ENCODE measurements around the gene EZH1.
A peak's percentile ranks its signal among the peaks of the same experiment; 100 is the strongest.

The EZH1 gene

DNA sequence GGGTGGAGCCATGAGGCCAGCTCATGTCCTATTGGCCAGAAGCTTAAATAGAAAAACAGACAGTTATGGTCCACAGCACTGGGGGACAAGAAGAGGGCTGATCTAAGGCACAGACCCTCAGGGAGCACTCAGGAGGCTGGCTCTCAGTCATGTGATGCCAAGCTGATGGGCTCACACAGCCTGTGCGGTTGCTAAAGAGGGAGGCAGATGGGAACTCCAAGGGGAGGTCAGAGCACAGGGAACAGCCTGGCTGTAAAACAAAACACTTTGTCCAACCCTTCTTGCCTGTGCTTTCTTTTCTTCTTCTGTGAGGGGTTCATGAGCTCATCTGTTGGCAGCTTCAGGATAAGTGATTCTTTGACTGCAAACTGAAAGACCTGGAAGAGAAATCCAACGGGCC is 35.3 kb downstream of the EZH1 start:
- peak in 5 of 14 donors; percentile 22 to 76 (median 39) for DNase-seq

DNA sequence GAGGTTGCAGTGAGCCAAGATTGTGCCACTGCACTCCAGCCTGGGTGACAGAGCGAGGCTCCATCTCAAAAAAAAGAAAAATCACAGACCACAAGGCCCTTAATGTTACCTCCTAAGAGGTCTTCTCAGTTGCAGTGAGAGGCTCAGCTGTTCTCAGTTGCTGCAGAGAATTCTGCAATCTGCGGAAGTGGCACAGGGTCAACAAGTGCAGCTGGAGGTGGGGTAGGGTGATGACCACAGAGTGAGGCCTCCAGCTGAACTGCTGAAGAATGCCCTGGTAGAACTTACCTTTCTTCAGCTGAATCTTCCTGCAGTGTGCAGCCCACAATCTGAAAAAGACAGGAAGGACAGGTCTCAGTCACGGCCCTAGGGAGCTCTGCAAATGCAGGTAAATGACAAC is 36.3 kb downstream of the EZH1 start:
- DNase-seq: no peak

- no peak for DNase-seq
These were observed 38.1 kb downstream of the EZH1 start for GRCh38 chr17:42706732-42707131.

DNA sequence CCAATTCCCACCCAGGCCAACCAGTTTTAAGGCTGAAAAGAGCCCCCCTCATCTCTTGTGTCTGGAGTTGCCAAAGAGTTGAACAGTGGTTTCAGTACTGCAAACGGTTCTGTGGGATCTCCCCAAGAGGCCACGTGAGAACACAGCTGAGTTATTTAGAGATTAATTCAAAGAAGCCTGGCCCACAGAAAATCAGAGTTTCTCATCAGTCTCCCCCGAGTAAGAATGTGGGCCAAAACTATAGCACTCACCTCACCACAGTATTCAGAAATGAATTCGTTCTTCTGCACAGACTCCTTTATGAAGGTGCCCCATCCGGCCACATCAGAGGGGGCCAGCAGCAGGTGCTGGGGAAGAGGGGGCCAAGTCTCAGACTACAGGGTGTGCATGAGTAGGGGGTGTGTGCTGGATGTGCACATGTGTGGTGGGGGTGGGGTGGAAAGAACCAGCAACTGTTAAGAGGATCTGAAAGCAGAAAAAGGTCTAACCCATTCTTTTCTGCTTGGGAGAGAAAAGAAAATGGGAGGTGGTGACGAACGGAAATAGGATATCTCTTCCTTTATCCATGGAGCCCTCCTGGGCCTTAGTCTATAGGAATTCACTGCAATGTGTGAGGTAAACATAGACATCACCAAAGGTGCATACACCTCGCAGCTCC is 39.9 kb downstream of the EZH1 start:
- no peak for DNase-seq

DNA sequence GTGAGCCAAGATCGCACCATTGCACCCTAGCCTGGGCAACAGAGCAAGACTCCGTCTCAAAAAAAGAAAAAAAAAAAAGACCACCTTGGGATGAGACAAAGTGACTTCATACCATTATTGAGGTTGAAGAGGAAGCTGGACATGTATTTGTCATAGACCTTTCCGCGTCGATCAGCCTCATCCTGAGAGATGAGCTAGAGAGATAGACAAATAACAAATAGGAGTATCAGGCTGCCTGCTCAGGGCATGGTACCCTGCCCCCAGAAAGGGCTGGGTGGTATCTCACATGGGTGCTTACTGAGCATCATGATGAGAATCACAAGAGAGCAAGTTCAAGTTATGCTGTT is 40.4 kb downstream of the EZH1 start:
- DNase-seq: no peak

GRCh38 chr17:42702446-42702845 is 42.4 kb downstream of the EZH1 start:
- no peak for DNase-seq

DNA sequence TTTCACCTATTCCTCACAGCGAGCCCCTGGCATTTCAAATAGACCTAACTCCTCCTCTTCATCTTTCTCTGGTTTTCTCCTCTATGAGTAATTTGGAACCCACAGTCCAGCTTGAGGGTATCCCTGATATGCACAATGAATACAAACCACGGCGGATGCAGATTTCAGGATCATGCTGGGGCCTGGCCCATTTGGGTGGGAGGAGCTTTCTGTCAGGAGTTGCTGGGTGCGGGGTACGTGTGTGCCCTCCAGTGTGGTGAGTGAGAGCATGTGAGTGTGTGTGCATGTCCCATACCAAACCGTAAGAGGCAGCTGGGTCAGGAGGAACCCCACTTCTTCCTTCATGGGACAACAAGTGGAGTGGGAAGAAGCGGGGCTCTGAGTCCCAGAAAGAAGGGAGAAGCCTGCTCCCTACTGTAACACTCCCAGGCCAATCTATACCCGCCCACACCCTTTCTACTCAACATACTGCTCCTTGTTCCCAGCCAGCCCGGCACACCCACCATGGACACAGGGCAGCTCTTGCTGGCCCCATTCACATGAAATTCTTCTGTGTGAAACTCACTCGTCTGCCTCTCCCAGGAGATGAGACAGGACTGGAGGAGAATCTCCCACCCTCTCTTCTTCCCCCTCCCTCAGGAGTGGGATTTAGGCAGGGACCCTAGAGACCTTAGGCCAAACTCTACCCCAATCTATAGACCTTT is 44.1 kb downstream of the EZH1 start:
- no peak for DNase-seq

DNA sequence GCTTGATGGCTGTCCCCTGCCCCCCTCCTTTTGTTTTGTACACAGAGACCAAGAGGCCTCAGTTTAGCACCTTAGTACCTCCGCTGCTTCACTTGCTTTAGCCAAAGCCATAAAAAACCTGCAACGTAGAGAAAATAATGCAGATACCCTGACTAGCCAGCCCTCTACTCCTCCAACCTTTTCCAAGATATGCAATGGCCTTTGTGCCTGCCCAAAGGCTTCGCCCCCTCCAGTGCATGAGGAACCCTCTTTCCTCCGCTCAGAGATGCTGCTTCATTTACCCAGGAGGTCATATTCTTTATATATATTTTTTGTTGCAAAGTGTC is 45.5 kb downstream of the EZH1 start:
- no peak for DNase-seq

DNA sequence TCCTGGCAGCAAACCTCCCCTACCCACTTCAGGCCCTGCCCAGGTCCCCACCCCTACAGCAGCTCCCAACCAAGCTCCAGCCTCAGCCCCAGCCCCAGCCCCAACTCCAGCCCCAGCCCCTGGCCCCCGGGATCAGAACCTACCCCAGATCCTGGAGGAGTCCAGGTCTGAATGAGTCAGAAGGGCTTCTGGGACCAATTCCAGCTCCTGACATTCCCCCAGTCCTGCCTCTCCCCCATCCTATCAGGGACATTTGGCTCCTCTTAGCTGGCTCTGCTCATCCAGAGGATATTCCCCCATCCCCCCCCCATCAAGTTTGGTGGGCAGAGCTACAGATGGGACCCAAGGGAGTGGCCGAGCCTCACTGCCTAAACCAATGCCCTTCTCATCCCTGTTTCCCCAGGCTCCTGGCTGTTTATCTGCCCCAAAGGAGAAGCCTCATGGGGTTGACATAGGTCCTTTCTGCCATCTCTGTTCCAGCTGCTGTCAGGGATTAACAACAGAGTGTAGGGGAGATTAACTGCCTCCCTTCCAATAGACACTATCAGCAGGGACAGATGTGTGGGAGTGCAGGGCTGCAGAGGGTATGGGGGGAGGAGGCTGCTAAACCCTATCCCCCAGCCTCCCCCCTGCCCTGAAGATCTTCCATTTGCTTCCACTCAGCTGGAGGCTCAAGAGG is 46.0 kb downstream of the EZH1 start:
- DNase-seq: peak in 1 of 14 donors; percentile 55

DNA sequence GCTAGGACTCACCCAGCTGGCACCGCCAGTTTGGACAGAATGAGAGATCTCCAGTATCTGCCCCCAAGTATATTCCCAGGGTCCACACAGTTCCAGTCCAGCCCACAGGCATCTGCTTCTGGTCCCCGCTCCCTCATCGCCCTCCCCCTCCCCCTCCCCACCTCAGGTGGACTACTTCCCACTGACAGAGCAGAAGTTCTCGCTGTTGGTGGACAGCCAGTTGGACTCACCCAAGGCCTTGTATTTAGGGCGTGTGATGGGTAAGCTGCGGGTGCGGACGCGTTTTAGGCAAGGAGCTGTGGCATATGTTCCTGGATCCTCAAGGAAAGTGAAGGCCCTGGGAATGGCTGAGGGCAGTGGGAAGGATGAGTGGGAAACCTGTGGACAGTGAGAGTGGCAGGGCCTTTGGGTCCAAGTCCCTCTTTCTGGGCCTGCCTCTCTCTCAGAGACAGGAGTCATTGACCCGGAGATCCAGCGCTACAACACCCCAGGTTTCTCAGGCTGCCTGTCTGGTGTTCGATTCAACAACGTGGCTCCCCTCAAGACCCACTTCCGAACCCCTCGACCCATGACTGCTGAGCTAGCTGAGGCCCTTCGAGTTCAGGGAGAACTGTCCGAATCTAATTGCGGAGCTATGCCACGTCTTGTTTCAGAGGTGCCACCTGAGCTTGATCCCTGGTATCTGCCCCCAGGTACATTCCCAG is 47.6 kb downstream of the EZH1 start:
- no peak for DNase-seq

- no peak for DNase-seq
These were observed 49.3 kb downstream of the EZH1 start for GRCh38 chr17:42695500-42695899.

GRCh38 chr17:42694524-42694923 is 50.3 kb downstream of the EZH1 start:
- no peak for DNase-seq

GRCh38 chr17:42692489-42692888 is 52.4 kb downstream of the EZH1 start:
- DNase-seq: no peak

- no peak for DNase-seq
These were observed 53.8 kb downstream of the EZH1 start for GRCh38 chr17:42691021-42691545.

- no peak for DNase-seq
These were observed 54.2 kb downstream of the EZH1 start for GRCh38 chr17:42690596-42690995.

DNA sequence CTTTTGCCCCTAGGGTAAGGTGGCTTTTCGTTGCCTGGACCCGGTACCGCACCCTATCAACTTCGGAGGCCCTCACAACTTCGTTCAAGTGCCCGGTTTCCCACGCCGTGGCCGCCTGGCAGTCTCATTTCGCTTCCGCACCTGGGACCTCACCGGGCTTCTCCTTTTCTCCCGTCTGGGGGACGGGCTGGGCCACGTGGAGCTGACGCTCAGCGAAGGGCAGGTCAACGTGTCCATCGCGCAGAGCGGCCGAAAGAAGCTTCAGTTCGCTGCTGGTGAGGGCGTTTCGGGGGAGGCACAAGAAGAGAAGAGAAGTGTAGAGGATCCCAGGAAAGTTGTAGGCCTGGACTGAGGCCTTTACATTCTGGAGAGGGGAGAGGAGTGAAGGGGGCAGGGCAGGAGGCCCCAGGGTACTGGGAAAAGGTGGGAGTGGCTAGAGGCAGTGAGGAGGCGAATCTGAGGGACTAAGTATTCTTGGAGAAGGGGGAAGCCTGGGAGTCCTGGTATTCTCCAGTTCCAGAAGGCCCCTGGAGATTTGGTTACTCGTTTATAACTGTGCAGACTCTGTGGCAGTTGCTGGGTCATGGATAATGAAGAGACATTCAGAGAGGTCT is 57.0 kb downstream of the EZH1 start:
- DNase-seq: no peak

GRCh38 chr17:42686520-42687128 is 58.2 kb downstream of the EZH1 start:
- DNase-seq: peak in 1 of 14 donors; percentile 13

GRCh38 chr17:42685831-42686230 is 59.0 kb downstream of the EZH1 start:
- DNase-seq: peak in 2 of 14 donors; percentile 3 to 34

DNA sequence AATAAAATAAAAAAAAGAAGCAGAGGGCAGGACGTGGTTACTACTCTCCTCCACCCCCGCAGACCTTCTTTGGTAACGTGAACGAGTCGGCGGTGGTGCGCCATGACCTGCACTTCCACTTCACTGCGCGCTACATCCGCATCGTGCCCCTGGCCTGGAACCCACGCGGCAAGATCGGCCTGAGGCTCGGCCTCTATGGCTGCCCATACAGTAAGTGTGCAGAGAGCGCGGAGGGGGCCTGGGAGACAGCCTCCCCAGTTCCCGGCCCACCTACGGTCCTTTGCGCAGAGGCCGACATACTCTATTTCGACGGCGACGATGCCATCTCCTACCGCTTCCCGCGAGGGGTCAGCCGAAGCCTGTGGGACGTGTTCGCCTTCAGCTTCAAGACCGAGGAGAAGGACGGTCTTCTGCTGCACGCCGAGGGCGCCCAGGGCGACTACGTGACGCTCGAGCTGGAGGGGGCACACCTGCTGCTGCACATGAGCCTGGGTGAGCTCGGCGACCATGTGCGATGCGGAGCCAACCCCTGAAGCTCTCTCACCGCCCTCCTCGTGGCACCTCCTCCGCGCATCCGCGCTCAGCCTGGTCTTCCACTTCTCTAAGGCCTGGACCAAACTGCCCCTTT is 59.8 kb downstream of the EZH1 start:
- no peak for DNase-seq

GRCh38 chr17:42683407-42684034 is 61.3 kb downstream of the EZH1 start:
- DNase-seq: peak in 3 of 14 donors; percentile 40 to 72 (median 53)

Measured in C1 segment of cervical spinal cord (tissue), 14 donors.